ENCODE measurements around the gene ZNF185. TPM values are rescaled to one million over a fixed set of nuclear protein-coding genes. Genes with fewer than 3 reads are reported as not detected.

The ZNF185 gene
- total RNA-seq, 2 experiments from 2014 or later: 1.9 to 2.3 TPM

DNA sequence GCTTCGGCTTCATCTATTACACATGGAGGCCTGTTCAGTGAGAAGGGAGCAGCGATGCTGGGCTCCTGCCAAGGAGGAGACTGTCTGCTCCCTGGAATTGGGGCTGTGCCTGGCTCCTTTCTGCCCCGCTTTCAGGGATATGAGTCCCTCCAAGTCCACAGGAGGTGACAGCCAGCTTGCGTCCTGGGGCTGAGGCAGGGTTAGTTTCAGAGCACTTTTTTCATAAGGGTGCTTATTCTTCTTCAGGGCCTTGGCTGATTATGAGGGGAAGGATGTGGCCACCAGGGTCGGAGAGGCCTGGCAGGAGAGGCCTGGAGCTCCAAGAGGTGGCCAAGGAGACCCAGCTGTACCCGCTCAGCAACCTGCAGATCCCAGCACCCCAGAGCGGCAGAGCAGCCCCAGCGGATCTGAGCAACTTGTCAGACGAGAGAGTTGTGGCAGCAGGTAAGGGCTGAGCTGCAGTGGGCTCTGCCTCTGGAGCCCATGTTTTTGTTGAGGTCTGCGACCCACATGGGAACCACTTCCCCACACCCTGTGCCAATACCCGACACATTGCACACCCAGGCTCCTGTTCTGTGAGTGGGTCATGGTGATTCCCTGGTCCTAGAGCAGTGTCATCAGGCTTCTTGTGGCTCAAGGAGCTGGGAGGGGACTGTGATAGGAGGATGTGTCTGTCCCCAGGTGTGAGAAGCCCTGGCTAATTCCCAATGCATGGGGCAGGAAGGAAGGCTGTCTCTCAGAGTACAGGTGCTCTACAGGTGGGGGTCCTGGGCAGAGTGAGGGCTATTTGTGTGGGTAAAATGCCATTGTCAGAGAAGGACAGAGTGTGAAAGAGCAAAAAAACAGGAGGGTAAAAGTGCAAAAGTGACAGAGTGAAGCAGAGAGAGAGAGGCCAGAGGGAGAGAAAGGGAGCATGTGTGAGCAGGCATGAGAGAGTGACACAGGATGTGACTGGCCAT, 47.4 kb downstream of the ZNF185 start:
- Mint-ChIP-seq H3K4me1 (ENCODE audit: low read depth) (no peaks in the 10 kb centered on the region), H3K27me3 (ENCODE audit: low read depth) (no peaks in the 10 kb centered on the region), H3K4me3 (no peak overlapping the region), H3K36me3 (ENCODE audit: low read depth) (no peaks in the 10 kb centered on the region), H3K9me3 (no peaks in the 10 kb centered on the region), H3K27ac (no peak overlapping the region)
- CTCF ChIA-PET: interaction anchor here (1.1 to 1.3 kb wide), 2 partner anchors 13 to 724 kb away, joined by 3 to 4 read pairs; no protein-coding TSS in a partner anchor
- DNase-seq: no peak
- intact Hi-C loops (cut with micrococcal nuclease): no loop called here

DNA sequence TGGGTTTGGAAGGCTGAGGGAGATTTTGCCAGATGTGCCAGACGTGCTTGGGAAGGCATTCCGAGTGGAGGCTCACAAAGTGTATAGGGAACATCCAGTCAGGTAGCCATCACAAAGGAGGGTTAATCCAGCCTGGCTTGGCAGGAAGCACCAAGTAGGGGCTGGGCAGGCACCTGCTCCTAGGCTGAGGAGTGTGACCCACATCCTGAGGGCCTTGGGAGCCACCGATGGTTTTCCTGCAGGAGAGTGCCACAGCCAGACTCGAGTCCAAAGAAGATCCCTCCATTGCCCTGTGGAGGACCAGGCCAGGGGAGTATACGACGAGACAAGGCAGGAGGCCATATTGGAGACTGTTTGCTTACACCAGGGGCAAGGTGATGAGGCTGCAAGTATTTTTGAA, 48.8 kb downstream of the ZNF185 start:
- no peaks in the 10 kb centered on the region for H3K27me3 Mint-ChIP-seq (ENCODE audit: low read depth)
- no peak overlapping the region for H3K4me3 Mint-ChIP-seq
- H3K9me3 Mint-ChIP-seq: no peaks in the 10 kb centered on the region
- intact Hi-C loops (cut with micrococcal nuclease): no loop called here
- H3K4me1 Mint-ChIP-seq (ENCODE audit: low read depth): no peaks in the 10 kb centered on the region
- CTCF ChIA-PET: interaction anchor here (1.1 kb wide), 1 partner anchor 12 kb away, joined by 4 read pairs; no protein-coding TSS in a partner anchor
- H3K36me3 Mint-ChIP-seq (ENCODE audit: low read depth): no peaks in the 10 kb centered on the region
- no peak for DNase-seq
- no peak overlapping the region for H3K27ac Mint-ChIP-seq

Other genes with a start within 250 kb of the ZNF185 start
- gene MAGEA3, start 199.3 kb upstream of the ZNF185 start, total RNA-seq: not detected
- under 1 TPM; 0.26 to 0.30 TPM for gene CSAG2, start 188.8 kb upstream of the ZNF185 start, total RNA-seq
- gene MAGEA2B, start 183.4 kb upstream of the ZNF185 start, total RNA-seq: not detected
- gene CSAG1, start 164.3 kb upstream of the ZNF185 start, total RNA-seq: not detected
- not detected for gene MAGEA12, start 164.3 kb upstream of the ZNF185 start, total RNA-seq
- gene MAGEA2, start 144.2 kb upstream of the ZNF185 start, total RNA-seq: not detected
- gene CSAG3, start 138.8 kb upstream of the ZNF185 start, total RNA-seq: under 1 TPM; 0.26 to 0.74 TPM
- not detected for gene MAGEA6, start 128.4 kb upstream of the ZNF185 start, total RNA-seq
- 10 to 100 TPM; 10.1 to 11.9 TPM for gene CETN2, start 67.3 kb upstream of the ZNF185 start, total RNA-seq
- gene NSDHL, start 67.0 kb upstream of the ZNF185 start, total RNA-seq: 10 to 100 TPM; 13.3 to 16.2 TPM
- gene PNMA5, start 96.0 kb downstream of the ZNF185 start, total RNA-seq: not detected
- gene PNMA3, start 158.4 kb downstream of the ZNF185 start, total RNA-seq: under 1 TPM; 0.69 to 0.98 TPM
- gene PNMA6A, start 174.4 kb downstream of the ZNF185 start, total RNA-seq: 1 to 10 TPM in 1 of 2 experiments, under 1 TPM in 1; 0.95 to 1.1 TPM